NCI-H510A treated with DMSO at 0.1 percent for 48 hours (cell line): ENCODE results near the gene ATM.
A peak's percentile ranks its signal among the peaks of the same experiment; 100 is the strongest.
"Not testable (repeated sequence)": the region's sequence is repeated elsewhere in the genome, so short reads cannot be mapped to it uniquely, and the experiment has no call there.

ENCODE experiments used
- DNase-seq: peaks from one replicate; lab custom pipeline; 2025; lab: John Stamatoyannopoulos, UW

Gene ATM

DNA sequence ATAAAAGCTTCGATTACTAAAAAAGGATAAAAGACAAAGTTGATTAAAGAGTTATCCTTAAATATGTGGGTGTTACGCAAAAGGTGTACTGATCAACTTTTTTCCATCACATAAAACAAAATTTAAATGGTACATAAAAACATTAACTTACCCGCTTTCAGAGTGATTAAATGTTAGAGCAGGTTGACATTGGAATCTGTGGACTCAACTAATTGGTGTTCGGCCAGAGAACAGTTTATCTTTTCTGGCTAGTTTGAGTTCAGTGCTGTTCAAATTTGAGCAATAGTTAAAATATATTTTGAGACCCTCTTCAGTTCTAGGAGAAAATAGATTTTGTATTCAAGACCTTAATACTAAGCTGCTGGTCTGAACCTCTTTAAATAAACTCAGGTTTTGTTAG lies 56.1 kb downstream of the ATM start:
- DNase-seq = no peak

DNA sequence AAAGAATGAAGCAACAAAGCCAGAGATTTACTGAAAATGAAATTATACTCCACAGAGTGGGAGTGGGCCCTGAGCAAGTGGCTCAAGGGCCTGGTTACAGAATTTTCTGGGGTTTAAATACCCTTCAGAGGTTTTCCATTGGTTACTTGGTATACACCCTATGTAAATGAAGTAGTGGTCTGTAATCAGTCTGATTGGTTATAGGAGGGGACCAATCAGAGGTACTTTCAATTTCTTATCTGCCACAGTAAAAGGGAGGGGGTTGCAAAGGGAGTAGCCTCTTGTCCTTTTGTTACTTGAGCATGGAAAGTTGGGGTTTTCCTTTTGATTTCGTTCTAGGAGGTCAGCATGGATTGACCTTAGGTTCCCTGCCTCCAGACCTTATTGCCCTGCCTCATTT lies 63.5 kb downstream of the ATM start:
- no peak for DNase-seq

DNA sequence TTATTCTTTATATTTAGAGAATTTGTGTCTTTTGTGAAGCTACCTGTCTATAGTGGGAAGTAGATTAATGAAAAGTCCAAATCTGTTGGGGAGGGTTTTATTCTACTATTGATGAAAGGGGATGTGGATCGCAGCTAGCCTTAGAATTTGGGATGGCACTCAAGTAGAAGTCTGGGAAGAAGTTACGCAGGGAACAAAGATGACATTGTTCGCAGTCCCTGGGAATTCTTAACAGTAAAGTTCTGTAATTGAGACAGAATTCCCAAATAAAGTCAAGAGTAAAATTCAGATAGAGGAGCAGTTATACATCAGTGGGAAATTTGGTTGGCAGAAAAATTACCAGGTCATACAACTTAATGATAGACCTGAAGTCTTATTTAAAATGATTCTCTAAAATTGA lies 64.1 kb downstream of the ATM start:
- DNase-seq = no peak

DNA sequence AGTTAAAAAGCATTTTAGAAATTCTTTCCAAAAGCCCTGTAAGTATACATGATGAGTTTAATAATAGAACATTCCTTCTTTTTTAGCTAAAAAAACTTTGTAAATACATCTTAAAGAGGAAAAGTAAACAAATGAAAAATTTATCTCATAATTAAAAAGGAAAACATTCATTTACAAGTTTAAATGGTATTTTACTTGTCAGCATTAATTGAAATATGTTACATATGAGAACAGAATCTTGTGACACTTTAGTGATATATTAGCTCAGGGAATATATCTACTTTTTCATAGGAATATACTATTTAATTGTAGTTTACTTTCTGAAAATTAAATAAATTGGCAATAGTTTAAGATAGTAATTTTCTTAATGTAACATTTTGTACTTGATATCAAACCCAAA lies 66.2 kb downstream of the ATM start:
- DNase-seq = not testable (repeated sequence)

DNA sequence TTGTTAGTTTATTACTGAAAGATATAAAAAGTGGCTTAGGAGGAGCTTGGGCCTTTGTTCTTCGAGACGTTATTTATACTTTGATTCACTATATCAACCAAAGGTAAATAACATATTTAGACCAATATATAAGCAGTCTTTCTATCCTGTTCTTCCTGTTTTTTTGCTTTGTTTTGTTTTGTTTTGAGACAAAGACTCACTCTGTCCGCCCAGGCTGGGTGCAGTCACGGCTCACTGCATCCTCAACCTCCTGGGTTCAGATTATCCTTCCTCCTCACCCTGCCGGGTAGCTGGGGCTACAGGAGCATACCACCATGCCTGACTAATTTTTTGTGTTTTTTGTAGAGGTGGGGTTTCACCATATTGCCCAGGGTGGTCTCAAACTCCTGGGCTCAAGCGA lies 66.8 kb downstream of the ATM start:
- DNase-seq = peak; percentile 4

DNA sequence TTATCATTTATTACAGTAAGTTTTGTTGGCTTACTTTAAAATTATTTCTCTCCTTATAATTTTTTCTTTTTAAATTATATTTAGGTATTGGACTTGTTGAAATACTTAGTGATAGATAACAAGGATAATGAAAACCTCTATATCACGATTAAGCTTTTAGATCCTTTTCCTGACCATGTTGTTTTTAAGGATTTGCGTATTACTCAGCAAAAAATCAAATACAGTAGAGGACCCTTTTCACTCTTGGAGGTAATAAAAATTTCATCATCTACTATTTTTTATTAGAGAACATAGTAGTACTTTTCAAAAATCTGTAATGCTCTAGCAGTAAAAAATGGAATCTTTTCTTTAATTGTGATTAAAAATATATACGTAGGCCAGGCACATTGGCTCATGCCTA lies 70.4 kb downstream of the ATM start:
- no peak for DNase-seq

DNA sequence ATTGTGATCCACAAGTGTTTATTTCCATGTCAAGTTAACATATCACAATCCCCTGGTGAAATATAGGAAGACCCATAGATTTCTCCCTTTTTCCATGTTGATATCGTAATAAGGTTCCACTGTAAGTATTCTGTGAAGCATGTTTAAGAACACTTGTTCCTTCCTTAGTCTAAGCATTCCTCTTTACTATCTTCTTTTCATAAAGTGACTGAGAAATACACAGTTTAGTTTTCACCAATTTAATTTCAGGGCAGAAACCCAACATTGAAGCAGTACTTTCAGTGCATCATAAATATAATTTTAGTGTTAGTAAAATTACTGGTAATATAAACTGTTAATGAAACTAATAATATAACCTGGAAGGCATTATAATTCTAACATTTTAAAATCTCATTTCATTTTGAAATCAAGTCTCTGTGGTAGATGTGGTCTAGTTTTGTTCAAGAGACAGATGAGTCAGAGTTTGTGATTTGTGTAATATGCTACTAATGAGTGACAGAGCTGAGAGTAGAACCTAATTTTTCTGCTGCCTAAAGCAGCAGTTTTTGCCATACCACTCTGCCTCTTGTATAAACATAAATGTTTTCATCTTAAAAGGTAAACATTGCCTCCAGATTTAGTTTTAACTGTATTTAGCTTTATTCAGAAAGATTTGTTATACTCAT lies 79.4 kb downstream of the ATM start:
- DNase-seq = no peak

DNA sequence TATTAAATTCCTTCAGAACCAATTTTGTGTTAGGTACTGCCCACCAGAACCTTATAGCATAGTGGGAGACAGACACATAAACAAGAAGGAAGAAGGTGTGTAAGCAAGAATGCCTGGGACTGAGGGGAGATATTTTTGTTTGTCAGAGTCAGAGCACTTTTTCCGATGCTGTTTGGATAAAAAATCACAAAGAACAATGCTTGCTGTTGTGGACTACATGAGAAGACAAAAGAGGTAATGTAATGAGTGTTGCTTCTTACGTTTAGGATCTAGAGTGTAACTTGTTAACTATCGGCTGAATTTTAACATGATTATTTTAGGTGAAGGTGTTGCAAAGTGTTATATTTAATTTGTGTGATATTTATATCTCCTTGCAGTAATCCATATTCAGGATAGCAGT lies 84.9 kb downstream of the ATM start:
- DNase-seq = no peak

DNA sequence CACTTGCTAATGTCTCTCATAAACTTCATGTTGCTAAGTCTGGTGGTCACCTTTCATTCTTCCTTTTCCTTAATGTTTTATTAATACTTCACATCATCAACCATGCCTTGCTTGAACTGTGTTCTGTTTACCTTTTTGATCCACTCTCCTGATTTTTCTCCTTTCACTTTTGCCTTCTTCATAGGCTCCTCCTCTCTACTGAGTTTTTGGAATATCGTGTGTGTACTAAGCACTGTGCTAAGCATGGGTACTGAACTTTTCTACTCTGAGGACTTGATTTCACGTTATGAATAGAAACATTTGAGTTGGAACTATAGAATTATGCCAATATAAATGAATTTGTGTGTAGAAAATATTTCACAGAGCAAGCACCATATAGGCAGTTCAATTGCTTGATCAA lies 90.6 kb downstream of the ATM start:
- DNase-seq = no peak

DNA sequence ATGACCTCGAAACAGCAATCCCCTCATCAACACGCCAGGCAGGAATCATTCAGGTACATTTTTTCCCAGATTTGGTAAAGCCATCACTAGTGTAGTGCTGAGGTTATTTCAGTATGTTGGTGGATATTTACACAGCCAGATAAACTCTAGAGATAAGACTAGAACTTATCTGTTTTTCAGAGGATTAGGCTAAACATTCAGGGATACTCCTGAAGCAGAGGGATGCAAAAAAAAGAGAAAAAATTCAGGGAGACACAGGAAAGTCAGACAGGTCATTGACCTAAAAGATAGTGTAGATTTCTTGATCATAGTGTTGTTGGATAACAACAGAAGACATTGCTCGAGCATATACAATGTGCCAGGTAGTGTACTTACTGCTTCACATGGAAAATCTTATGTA lies 93.2 kb downstream of the ATM start:
- no peak for DNase-seq

DNA sequence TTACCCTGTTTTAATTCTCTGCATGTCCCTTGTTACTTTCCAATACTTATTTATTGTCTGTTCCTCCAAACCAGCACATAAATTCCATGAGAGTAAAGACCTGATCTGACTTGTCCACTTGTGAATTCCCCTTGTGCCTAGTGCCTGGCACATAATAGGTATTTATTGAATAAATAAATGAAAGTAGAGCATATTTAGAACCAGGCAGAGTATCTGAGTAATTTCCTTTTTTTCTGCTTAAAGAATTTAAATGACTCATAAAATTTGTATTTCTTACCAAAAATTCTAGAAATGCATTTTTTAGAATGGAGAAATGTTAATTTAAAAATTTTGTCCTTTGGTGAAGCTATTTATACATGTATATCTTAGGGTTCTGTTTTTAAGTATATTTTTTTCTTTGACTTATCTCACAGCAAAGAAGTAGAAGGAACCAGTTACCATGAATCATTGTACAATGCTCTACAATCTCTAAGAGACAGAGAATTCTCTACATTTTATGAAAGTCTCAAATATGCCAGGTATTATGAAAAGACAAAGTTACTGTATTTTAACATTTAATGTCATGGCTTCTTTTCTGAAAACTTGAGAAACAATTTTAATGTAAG lies 96.8 kb downstream of the ATM start:
- no peak for DNase-seq

DNA sequence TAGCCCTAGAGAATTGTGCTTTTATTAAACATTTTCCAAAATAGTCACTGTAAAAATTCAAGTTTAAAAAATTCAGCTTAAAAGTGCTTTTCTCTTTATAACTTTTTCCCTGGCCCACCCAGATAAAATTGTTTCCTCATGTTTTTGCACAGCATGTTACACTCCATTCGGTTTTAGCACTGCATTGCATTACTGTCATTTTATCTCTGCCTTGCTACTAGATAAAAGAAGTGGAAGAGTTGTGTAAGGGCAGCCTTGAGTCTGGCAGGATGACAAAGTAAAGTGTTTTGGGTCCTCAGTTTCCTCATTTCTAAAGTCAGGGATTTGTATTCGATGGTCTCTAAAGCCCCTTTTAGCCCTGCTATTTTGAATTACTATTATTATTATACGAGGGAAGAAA lies 99.8 kb downstream of the ATM start:
- DNase-seq = no peak

DNA sequence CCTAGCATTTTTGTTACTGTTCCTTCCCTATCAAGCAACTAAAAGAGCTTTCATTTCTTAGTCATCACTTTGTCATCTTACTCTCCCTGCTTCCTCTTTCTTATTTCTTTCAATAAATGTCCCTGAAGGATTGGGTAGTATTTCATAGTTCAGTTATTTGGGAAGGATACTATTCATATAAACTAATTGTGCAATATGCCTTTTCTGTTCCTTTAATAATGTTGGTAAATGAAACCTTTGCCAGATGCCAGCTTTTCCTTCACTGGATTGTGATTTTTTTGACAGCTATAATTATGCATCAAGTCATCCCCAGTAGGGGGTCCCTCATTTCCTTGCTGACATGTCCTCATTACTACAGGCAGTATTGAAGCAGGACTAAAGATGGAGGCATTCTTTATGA lies 101.7 kb downstream of the ATM start:
- DNase-seq = no peak

DNA sequence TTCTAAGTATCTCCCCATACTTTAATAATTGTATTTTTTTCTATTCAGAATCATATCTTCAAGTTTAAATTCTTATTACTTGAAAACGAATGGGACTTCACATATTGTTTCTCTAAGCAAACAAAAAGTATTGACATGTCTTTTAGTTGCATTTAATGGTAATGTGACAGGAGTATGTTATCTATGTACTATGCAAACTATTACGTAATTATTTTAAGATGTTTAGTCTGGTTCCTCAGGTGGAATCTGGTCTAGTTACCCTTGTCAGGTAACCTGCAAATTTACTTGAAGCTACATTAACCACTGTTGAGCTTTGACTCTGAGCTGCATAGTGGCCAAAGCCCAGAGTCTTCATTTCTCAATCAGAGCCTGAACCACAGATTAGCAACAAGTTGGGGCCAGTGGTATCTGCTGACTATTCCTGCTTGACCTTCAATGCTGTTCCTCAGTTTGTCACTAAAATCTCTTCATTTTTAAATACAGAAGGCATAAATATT lies 110.6 kb downstream of the ATM start:
- no peak for DNase-seq

DNA sequence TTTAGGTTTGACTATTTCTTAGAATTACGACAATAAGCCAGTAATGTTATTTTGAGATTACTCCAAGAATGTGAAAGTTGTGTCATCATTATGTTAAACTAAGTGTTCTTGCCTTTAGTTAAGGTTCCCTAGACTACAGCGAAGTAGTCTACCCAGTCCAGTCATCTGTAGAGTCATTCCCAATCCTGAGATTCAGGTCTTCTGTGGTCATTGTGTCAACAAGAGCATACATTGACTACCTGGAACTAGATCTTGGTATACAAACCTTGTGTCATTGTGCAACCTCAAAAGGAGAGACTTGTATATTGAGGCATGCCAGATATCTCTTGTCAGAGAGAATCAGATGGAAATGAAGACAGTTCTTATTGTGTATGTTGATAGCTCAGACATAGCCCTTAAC lies 115.9 kb downstream of the ATM start:
- DNase-seq = no peak

DNA sequence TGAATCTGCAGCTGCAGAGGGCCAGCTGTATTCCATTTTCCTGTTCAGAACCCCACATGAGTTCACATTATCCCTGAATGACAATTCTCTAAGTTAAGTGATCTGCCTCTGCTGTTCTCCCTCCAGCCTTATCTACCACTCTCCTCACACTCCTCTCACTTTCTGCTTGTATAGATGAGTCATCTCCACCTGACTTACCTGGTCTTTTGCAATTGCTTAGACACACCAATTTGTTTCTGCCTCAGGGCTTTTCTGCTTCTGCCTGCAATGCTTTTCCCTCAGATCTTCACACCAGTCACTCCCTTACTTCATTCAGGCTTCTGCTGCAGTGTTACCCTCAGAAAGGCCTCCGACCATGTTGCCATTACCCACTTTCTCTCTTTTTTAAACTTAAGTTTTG lies 118.1 kb downstream of the ATM start:
- no peak for DNase-seq

DNA sequence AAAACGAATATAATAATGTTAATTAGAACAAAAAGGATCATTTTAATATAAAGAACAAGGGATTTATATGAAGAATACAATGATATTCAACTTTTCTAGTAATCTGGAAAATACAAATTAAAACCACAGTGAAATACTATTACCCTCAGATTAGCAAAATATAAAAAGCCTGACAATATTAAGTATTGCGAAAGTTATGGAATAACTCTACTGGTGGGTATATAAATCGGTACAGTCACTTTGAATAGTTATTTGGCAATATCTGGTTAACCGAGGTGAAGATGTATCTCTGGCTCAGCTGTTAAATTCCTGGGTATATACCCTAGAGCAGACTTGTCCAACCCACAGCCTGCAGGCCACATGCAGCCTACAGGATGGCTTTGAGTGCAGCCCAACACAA lies 118.8 kb downstream of the ATM start:
- no peak for DNase-seq

DNA sequence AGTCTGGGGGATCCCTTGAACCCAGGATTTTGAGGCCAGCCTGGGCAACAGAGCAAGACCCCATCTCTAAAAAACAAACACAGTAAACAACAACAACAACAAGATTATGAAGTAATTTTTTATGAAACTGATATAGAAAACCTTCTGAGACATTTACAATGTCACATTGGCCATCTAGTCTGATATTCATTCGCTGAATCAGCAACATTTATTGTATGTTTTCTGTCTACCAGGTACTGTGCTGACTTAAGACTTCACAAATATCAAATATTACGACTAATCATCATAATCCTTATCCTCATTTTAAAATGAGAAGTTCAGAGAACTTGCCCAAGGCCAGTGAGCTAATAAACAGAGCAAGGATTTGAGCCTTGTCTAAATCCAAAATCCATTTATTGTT lies 120.8 kb downstream of the ATM start:
- DNase-seq = no peak

DNA sequence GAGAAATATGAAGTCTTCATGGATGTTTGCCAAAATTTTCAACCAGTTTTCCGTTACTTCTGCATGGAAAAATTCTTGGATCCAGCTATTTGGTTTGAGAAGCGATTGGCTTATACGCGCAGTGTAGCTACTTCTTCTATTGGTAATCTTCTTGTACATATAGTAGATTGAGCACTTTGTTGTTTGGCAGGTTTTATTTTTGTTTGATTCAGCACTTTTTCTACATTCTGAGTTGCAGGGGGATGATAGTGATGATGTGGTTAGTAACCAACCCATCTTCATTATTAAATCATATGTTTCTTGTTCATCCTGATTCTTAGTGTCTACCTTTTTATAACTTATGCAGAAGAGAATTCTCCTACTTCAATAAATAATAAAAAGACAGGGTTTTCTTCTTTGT lies 122.9 kb downstream of the ATM start:
- DNase-seq = no peak

DNA sequence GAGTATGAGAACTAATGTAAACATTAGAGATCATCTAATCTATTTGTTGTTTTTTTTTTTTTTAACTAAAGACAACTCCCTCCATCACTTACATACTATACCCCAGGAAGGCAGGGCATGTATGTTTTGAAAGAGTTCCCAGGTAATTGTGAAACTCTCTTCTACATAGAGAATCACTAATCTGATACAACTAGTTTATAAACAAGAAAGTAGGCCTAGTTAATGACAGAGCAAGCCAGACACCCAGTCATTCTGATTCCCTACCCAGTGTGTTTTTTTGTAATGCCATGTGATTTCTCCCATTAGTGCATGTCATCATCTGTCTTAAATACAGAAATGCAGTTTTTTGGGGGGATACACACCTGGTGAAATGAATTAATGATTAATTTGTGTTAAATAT lies 123.6 kb downstream of the ATM start:
- DNase-seq = no peak

DNA sequence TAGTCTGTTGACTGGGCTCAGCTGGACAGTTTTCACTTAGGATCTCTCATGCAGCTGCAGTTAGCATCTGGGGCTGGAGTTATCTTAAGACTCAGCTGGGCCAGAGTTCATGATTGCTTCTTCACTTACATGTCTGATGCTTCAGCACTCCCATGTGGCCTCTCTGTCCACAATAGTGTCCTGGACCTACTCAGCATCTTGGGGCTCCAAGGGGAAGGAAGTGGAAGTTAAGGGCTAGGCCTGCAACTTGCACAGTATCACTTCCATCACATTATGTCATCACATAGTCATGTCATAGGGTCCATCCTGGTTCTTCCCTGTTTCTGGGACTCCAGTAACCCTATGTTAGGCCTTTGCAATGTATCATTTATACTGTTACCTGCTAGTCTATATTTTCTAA lies 128.6 kb downstream of the ATM start:
- DNase-seq = no peak

DNA sequence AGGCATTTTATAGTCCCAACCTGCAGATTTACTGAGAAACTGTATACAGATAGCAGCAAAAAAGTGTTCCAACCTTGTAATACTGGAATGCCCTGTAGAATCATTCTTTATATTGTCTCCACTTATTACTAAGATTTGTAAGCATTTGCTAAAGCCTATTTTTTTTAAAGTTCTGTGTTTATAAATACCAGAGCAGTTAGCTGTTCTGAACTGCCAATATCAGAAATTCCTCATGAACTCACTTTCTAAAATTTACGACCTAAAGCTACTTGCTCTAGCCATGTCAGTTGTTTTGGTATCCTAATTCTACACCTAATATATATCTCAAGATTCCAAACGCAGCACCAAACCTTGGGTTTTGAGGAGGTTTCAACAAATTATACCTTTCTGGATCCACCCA lies 141.3 kb downstream of the ATM start:
- DNase-seq = no peak

DNA sequence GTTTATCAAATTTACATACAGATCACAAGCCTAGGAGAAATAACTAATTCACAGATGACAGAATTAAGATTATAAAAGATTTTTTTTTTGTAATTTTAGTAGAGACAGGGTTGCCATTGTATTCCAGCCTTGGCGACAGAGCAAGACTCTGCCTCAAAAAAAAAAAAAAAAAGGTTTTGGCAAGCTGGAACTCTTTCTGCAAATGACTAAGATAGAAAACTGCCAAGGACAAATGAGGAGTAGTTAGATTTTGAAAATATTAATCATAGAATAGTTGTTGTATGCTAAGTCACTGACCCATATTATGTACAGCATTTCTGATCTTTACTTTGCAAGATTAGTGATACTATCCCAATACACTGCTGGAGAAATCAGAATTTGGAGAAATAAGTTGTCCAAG lies 145.3 kb downstream of the ATM start:
- no peak for DNase-seq

DNA sequence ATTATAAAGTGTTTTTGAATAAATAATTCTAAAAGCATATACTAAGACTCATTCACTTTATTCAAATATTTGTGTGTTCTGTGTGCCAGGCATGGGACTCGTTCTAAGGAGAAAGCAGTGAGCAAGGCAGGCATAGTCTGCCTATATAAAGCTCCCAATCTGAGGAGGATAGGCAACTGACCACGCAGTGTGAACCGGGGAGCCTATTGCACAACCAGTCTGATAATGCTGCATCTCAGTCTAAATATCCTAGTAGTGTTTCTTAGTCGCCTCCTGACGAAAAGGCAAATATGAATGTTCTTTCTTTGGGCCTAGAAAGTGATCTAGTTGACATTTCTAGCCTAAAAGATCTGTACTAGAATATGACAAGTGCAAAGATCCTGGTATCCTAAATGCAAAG lies 146.2 kb downstream of the ATM start:
- DNase-seq = no peak
